DND-41 (cell line): ENCODE data around the gene CEACAM16.
"Not testable (repeated sequence)": the region's sequence is repeated elsewhere in the genome, so short reads cannot be mapped to it uniquely, and the experiment has no call there.

ENCODE experiments used
- ATAC-seq: fragments of 200-7000 bp; cut with Tn5 transposase; 3 replicates; pipeline ENCODE4 v1.9.1; 2021; ENCODE audit warnings: low read depth; ENCODE audit not compliant: insufficient read depth
- DNase-seq: peaks from one replicate; pipeline ENCODE4 v3.0.0-alpha.2; 2020
- H2AFZ ChIP-seq: 2 replicates; pipeline ENCODE4 v1.6.0; 2012; ENCODE audit warnings: low read depth, low read length
- H3K27ac ChIP-seq: 2 replicates; pipeline ENCODE4 v1.5.1; 2012; ENCODE audit warnings: low read length, inconsistent platforms
- H3K27me3 ChIP-seq: fragments of 200-600 bp; sonication (generic); 2 replicates; pipeline ENCODE4 v1.6.0; 2012; ENCODE audit warnings: low read length, mild to moderate bottlenecking, inconsistent platforms; ENCODE audit not compliant: insufficient read depth, poor library complexity
- H3K36me3 ChIP-seq: 2 replicates; pipeline ENCODE4 v1.5.1; 2012; ENCODE audit warnings: low read length, inconsistent platforms; ENCODE audit not compliant: insufficient read depth
- H3K4me1 ChIP-seq: 2 replicates; pipeline ENCODE4 v1.5.1; 2012; ENCODE audit warnings: mild to moderate bottlenecking, low read length; ENCODE audit not compliant: insufficient read depth
- H3K4me2 ChIP-seq: 2 replicates; pipeline ENCODE4 v1.6.0; 2012; ENCODE audit warnings: mild to moderate bottlenecking, moderate library complexity, low read length, inconsistent platforms; ENCODE audit not compliant: insufficient read depth
- H3K4me3 ChIP-seq, 2 experiments: fragments of 200-600 bp in 1 of 2; shearing (Covaris generic) in 1 of 2; 2 replicates each; pipeline ENCODE4 v1.5.1; 2012 to 2016; ENCODE audit warnings: inconsistent platforms in 2 of 2, low read length in 2 of 2, mild to moderate bottlenecking in 2 of 2, low read depth in 1 of 2, moderate library complexity in 1 of 2
- H3K79me2 ChIP-seq: 2 replicates; pipeline ENCODE4 v1.6.0; 2012; ENCODE audit warnings: low read length, inconsistent platforms; ENCODE audit not compliant: insufficient read depth
- H3K9ac ChIP-seq: 2 replicates; pipeline ENCODE4 v1.6.0; 2012; ENCODE audit warnings: low read depth, mild to moderate bottlenecking, inconsistent platforms, low read length, moderate library complexity
- H3K9me3 ChIP-seq: 2 replicates; pipeline ENCODE4 v1.5.1; 2012; ENCODE audit warnings: low read length, moderate library complexity, mild to moderate bottlenecking, inconsistent platforms; ENCODE audit not compliant: insufficient read depth, severe bottlenecking
- H4K20me1 ChIP-seq: 2 replicates; pipeline ENCODE4 v1.6.0; 2012; ENCODE audit warnings: low read length; ENCODE audit not compliant: insufficient read depth
- CTCF ChIP-seq: IDR thresholded peaks from 2 replicates; pipeline ENCODE4 v1.5.1; 2012; ENCODE audit warnings: borderline replicate concordance, low read length, moderate library complexity, mild to moderate bottlenecking; ENCODE audit not compliant: poor library complexity, severe bottlenecking; ENCODE audit errors: extremely low read depth
- EZH2 ChIP-seq: IDR thresholded peaks from 3 replicates; pipeline ENCODE4 v1.6.1; 2012; ENCODE audit warnings: borderline replicate concordance, low read depth, mild to moderate bottlenecking, moderate library complexity, low read length, inconsistent platforms; ENCODE audit not compliant: severe bottlenecking

Gene CEACAM16

GRCh38 chr19:44720945-44721344 lies 22.0 kb downstream of the CEACAM16 start:
- Histone ChIP-seq H3K36me3 (no peaks in the 10 kb centered on the region), H3K27me3 (no peaks in the 10 kb centered on the region), H3K4me2 (no peak overlapping the region), H3K27ac (no peak overlapping the region), H3K79me2 (no peaks in the 10 kb centered on the region), H2AFZ (no peak overlapping the region), H3K9ac (no peak overlapping the region), H3K4me3 (no peak overlapping the region), H3K4me1 (peaks cover 7% of the 10 kb centered on the region), H3K9me3 (no peaks in the 10 kb centered on the region), H4K20me1 (peaks cover 8% of the 10 kb centered on the region; the same call in 1 of the 2 replicates)
- TF ChIP-seq EZH2 (no peak), CTCF (no peak)
- ATAC-seq (no peak), DNase-seq (no peak)

- not testable (repeated sequence) for DNase-seq, H3K79me2 ChIP-seq, H3K27me3 ChIP-seq, ATAC-seq, H2AFZ ChIP-seq, H3K4me3 ChIP-seq, H3K9me3 ChIP-seq, H3K27ac ChIP-seq, H3K36me3 ChIP-seq, H4K20me1 ChIP-seq, H3K9ac ChIP-seq, H3K4me2 ChIP-seq, H3K4me1 ChIP-seq
These were observed 22.4 kb downstream of the CEACAM16 start for GRCh38 chr19:44721369-44721768.

- H2AFZ ChIP-seq, result no peak overlapping the region
- peak; percentile 31 for DNase-seq
- ATAC-seq, result peak; percentile 61; the same call in 2 of the 3 replicates
- H3K36me3 ChIP-seq, result no peaks in the 10 kb centered on the region
- H3K79me2 ChIP-seq, result no peaks in the 10 kb centered on the region
- no peak overlapping the region for H3K4me3 ChIP-seq
- no peak for TF ChIP-seq EZH2
- no peak overlapping the region for H3K9ac ChIP-seq
- H3K27ac ChIP-seq, result no peak overlapping the region
- H4K20me1 ChIP-seq, result peaks cover 8% of the 10 kb centered on the region; the same call in 1 of the 2 replicates
- H3K9me3 ChIP-seq, result no peaks in the 10 kb centered on the region
- no peaks in the 10 kb centered on the region for H3K27me3 ChIP-seq
- H3K4me1 ChIP-seq, result peaks cover 7% of the 10 kb centered on the region
- H3K4me2 ChIP-seq, result no peak overlapping the region
These were observed 23.5 kb downstream of the CEACAM16 start for GRCh38 chr19:44722131-44723121.

- no peak overlapping the region for H3K27ac ChIP-seq
- no peaks in the 10 kb centered on the region for H3K36me3 ChIP-seq
- ATAC-seq, result peak; percentile 38; the same call in 2 of the 3 replicates
- H3K9me3 ChIP-seq, result no peaks in the 10 kb centered on the region
- no peak for DNase-seq
- no peak for TF ChIP-seq EZH2
- no peak for TF ChIP-seq CTCF
- H3K4me1 ChIP-seq, result peaks cover 7% of the 10 kb centered on the region
- no peak overlapping the region for H3K9ac ChIP-seq
- no peaks in the 10 kb centered on the region for H3K79me2 ChIP-seq
- no peak overlapping the region for H2AFZ ChIP-seq
- H3K27me3 ChIP-seq, result no peaks in the 10 kb centered on the region
- peaks cover 8% of the 10 kb centered on the region; the same call in 1 of the 2 replicates for H4K20me1 ChIP-seq
- H3K4me2 ChIP-seq, result no peak overlapping the region
- H3K4me3 ChIP-seq, result no peak overlapping the region
These were observed 24.5 kb downstream of the CEACAM16 start for GRCh38 chr19:44723299-44723951.
